Stimulated activated memory B cell treated with anti-CD40 and anti-IgM and Interleukin-4, amounts not matched to agents 10 μg/mL and 1 μg/mL and 100 μg/mL, for 72 hours (primary cell): ENCODE measurements around the gene RDH16.
"Not testable (repeated sequence)": the region's sequence is repeated elsewhere in the genome, so short reads cannot be mapped to it uniquely, and the experiment has no call there.

Experiments used
- ATAC-seq: fragments of 150-1000 bp; cut with Tn5 transposase; 2 replicates; pipeline ENCODE4 v1.10.0; 2021
- H3K27ac Mint-ChIP-seq: one replicate; pipeline ENCODE4 v1.8.0; 2022; ENCODE audit warnings: mild to moderate bottlenecking, mixed read lengths
- H3K27me3 Mint-ChIP-seq: one replicate; pipeline ENCODE4 v1.8.0; 2022; ENCODE audit warnings: mixed read lengths
- H3K36me3 Mint-ChIP-seq: one replicate; pipeline ENCODE4 v1.8.0; 2022; ENCODE audit warnings: mixed read lengths
- H3K4me1 Mint-ChIP-seq: one replicate; pipeline ENCODE4 v1.8.0; 2022; ENCODE audit warnings: mixed read lengths
- H3K4me3 Mint-ChIP-seq: one replicate; pipeline ENCODE4 v1.8.0; 2022; ENCODE audit warnings: mild to moderate bottlenecking, moderate library complexity, mixed read lengths
- H3K9me3 Mint-ChIP-seq: one replicate; pipeline ENCODE4 v1.8.0; 2022; ENCODE audit warnings: mixed read lengths

The RDH16 gene

DNA sequence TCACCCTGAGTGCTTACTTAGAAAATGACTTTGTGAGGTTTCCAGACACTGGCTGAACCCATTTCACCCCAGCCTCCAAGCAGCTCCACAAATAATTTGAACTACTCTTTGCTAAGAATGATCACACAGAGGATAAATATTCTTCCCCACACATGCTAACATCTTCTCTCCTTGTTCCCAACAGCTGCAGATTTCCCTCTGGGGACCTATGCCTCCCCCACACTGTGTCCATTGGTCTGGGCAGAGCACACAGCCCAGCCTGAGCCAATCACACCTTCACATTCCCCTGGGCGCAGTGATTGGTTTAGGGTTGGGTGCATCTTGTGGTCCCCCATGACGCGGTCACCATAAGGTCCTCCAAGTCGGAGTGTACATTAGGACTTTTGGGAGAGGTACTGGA, 30.1 kb downstream of the RDH16 start:
- H3K4me3 Mint-ChIP-seq: no peak overlapping the region
- peaks cover 17% of the 10 kb centered on the region for H3K27me3 Mint-ChIP-seq
- no peak overlapping the region for H3K27ac Mint-ChIP-seq
- H3K36me3 Mint-ChIP-seq: no peaks in the 10 kb centered on the region
- H3K9me3 Mint-ChIP-seq: no peaks in the 10 kb centered on the region
- no peak for ATAC-seq
- H3K4me1 Mint-ChIP-seq: no peaks in the 10 kb centered on the region

DNA sequence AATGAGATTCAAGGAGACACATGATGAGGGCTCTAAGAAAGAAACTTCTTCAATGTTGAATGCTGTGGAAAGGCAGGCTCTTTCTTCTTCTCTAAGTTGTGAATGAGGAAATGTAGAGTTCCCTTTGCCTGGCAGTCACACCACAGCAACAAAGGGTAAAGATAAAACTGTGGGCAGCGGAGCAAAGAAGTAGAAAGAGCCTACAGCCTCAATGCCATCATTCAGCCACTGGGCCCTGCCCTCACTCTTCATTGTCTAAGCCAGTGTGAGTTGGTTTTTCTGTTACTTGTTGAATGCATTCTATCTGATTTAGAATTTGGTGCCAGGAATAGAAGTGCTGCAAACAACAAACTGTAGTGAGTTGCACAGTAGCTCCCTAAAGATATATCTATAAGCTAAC, 35.4 kb downstream of the RDH16 start:
- peaks cover 18% of the 10 kb centered on the region for H3K27me3 Mint-ChIP-seq
- no peak overlapping the region for H3K27ac Mint-ChIP-seq
- H3K4me1 Mint-ChIP-seq: no peaks in the 10 kb centered on the region
- ATAC-seq: no peak
- H3K36me3 Mint-ChIP-seq: peaks cover 5% of the 10 kb centered on the region
- H3K9me3 Mint-ChIP-seq: peaks cover 9% of the 10 kb centered on the region
- no peak overlapping the region for H3K4me3 Mint-ChIP-seq

GRCh38 chr12:56921346-56921745, 36.1 kb downstream of the RDH16 start:
- Mint-ChIP-seq H3K4me1 (no peaks in the 10 kb centered on the region), H3K27me3 (peaks cover 23% of the 10 kb centered on the region), H3K27ac (no peak overlapping the region), H3K9me3 (peaks cover 9% of the 10 kb centered on the region), H3K36me3 (peaks cover 5% of the 10 kb centered on the region), H3K4me3 (no peak overlapping the region)
- no peak for ATAC-seq

GRCh38 chr12:56918139-56918538, 39.3 kb downstream of the RDH16 start:
- not testable (repeated sequence) for ATAC-seq, H3K27ac Mint-ChIP-seq, H3K4me1 Mint-ChIP-seq, H3K9me3 Mint-ChIP-seq, H3K36me3 Mint-ChIP-seq, H3K4me3 Mint-ChIP-seq
- peaks cover 23% of the 10 kb centered on the region for H3K27me3 Mint-ChIP-seq

- Mint-ChIP-seq H3K4me1 (no peaks in the 10 kb centered on the region), H3K36me3 (peaks cover 5% of the 10 kb centered on the region), H3K27ac (no peak overlapping the region), H3K9me3 (peaks cover 10% of the 10 kb centered on the region), H3K4me3 (no peak overlapping the region), H3K27me3 (peaks cover 27% of the 10 kb centered on the region)
- no peak for ATAC-seq
Measured at GRCh38 chr12:56916996-56917333, 40.4 kb downstream of the RDH16 start.

- peaks cover 15% of the 10 kb centered on the region for H3K9me3 Mint-ChIP-seq
- no peak overlapping the region for H3K4me3 Mint-ChIP-seq
Measured at GRCh38 chr12:56916296-56916995, 41.0 kb downstream of the RDH16 start.

GRCh38 chr12:56914724-56915123, 42.7 kb downstream of the RDH16 start:
- ATAC-seq: no peak
- peaks cover 17% of the 10 kb centered on the region for H3K9me3 Mint-ChIP-seq
- H3K27ac Mint-ChIP-seq: no peak overlapping the region
- no peaks in the 10 kb centered on the region for H3K36me3 Mint-ChIP-seq
- H3K27me3 Mint-ChIP-seq: peaks cover 34% of the 10 kb centered on the region
- H3K4me3 Mint-ChIP-seq: no peak overlapping the region
- no peaks in the 10 kb centered on the region for H3K4me1 Mint-ChIP-seq

More at GRCh38 chr12:56916296-56916995, 41.0 kb downstream of the RDH16 start:
- Mint-ChIP-seq H3K4me1 (no peaks in the 10 kb centered on the region), H3K27me3 (peaks cover 32% of the 10 kb centered on the region), H3K36me3 (peaks cover 5% of the 10 kb centered on the region), H3K27ac (no peak overlapping the region)
- ATAC-seq: no peak

- no peaks in the 10 kb centered on the region for H3K36me3 Mint-ChIP-seq
- no peak overlapping the region for H3K4me3 Mint-ChIP-seq
- H3K4me1 Mint-ChIP-seq: no peaks in the 10 kb centered on the region
Measured at GRCh38 chr12:56914256-56914655, 43.2 kb downstream of the RDH16 start.

GRCh38 chr12:56909403-56909802, 48.0 kb downstream of the RDH16 start:
- not testable (repeated sequence) for H3K27ac Mint-ChIP-seq, H3K36me3 Mint-ChIP-seq, H3K4me3 Mint-ChIP-seq, H3K4me1 Mint-ChIP-seq, ATAC-seq
- peaks cover 27% of the 10 kb centered on the region for H3K27me3 Mint-ChIP-seq
- H3K9me3 Mint-ChIP-seq: peaks cover 27% of the 10 kb centered on the region

More at GRCh38 chr12:56914256-56914655, 43.2 kb downstream of the RDH16 start:
- H3K27ac Mint-ChIP-seq: no peak overlapping the region
- peaks cover 22% of the 10 kb centered on the region for H3K9me3 Mint-ChIP-seq
- ATAC-seq: no peak
- peaks cover 34% of the 10 kb centered on the region for H3K27me3 Mint-ChIP-seq

DNA sequence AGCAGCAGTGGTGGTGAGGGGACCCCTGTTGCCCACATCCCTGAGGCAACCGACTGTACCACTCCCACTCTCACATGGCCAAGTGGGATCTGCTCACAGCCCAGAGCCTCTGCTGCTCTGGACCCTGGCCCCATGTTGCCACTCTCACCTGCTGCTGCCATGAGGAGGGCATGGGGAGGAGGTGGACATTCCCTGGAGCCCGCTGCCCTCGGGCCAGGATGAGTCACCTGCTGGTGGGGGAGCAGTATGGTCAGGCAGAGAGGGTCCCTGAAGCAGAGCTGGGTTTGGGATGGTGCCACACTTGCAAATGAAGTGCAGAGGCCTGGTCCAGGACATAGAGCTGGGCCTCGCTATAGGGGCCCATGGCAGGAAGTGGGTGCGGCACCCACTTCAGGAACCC, 49.3 kb downstream of the RDH16 start:
- peaks cover 5% of the 10 kb centered on the region for H3K36me3 Mint-ChIP-seq
- H3K27ac Mint-ChIP-seq: no peak overlapping the region
- no peaks in the 10 kb centered on the region for H3K4me1 Mint-ChIP-seq
- no peak for ATAC-seq
- no peak overlapping the region for H3K4me3 Mint-ChIP-seq
- H3K9me3 Mint-ChIP-seq: peaks cover 30% of the 10 kb centered on the region
- peaks cover 40% of the 10 kb centered on the region for H3K27me3 Mint-ChIP-seq

GRCh38 chr12:56905852-56906251, 51.6 kb downstream of the RDH16 start:
- peaks cover 11% of the 10 kb centered on the region for H3K36me3 Mint-ChIP-seq
- H3K4me3 Mint-ChIP-seq: no peak overlapping the region
- no peak for ATAC-seq
- H3K4me1 Mint-ChIP-seq: no peaks in the 10 kb centered on the region
- no peak overlapping the region for H3K27ac Mint-ChIP-seq
- peaks cover 25% of the 10 kb centered on the region for H3K27me3 Mint-ChIP-seq
- H3K9me3 Mint-ChIP-seq: peaks cover 32% of the 10 kb centered on the region

DNA sequence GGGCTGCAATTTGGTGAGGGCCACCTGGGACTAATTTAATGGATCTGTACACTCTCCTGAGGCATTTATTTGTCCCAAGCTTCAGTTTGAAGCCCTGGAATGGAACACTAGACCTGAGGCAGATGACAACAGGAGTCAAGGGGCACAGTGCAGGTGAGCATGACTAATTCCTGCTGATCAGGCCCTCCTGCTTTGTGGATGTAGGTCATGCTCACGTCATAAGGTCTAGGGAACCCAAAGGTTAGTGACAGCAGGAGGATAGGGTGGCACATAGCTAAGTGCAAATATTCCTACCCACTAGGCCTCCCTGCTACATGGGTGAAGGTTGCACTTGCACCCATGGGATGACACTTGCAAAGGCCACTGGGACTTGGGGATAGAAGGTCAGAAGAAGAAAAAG, 54.0 kb downstream of the RDH16 start:
- Mint-ChIP-seq H3K9me3 (peaks cover 26% of the 10 kb centered on the region), H3K36me3 (peaks cover 16% of the 10 kb centered on the region), H3K4me1 (no peaks in the 10 kb centered on the region), H3K27me3 (peaks cover 21% of the 10 kb centered on the region), H3K27ac (no peak overlapping the region), H3K4me3 (no peak overlapping the region)
- no peak for ATAC-seq
